Upper lobe of right lung (tissue), 1 donor: ENCODE measurements around the gene ZC3HAV1L. TPM values are rescaled to one million over a fixed set of nuclear protein-coding genes. Genes with fewer than 3 reads are reported as not detected.
"Not testable (repeated sequence)": the region's sequence is repeated elsewhere in the genome, so short reads cannot be mapped to it uniquely, and the experiment has no call there.

Experiments
- ATAC-seq: fragments of 200-7000 bp; cut with Tn5 transposase; one replicate; pipeline ENCODE4 v1.9.1; 2020; ENCODE audit warnings: mild to moderate bottlenecking, moderate library complexity
- DNase-seq: peaks from one replicate; pipeline ENCODE4 v3.0.0-alpha.2; 2020
- H3K27ac ChIP-seq: fragments of 200-600 bp; one replicate; pipeline ENCODE4 v1.8.0; 2022
- H3K27me3 ChIP-seq: fragments of 200-600 bp; one replicate; pipeline ENCODE4 v1.8.0; 2022; ENCODE audit warnings: mild to moderate bottlenecking
- H3K36me3 ChIP-seq: fragments of 200-600 bp; one replicate; pipeline ENCODE4 v1.8.0; 2022
- H3K4me1 ChIP-seq: fragments of 200-600 bp; one replicate; pipeline ENCODE4 v1.8.0; 2022
- H3K4me3 ChIP-seq: fragments of 200-600 bp; one replicate; pipeline ENCODE4 v1.8.0; 2022; ENCODE audit warnings: mild to moderate bottlenecking
- H3K9me3 ChIP-seq: fragments of 200-600 bp; one replicate; pipeline ENCODE4 v1.8.0; 2022
- CTCF ChIP-seq: fragments of 200-600 bp; IDR thresholded peaks from one replicate; pipeline ENCODE4 v1.8.0; 2022; ENCODE audit warnings: antibody characterized with exemption
- intact Hi-C: fragments of 100-400 bp; cut with DNase I; formaldehyde crosslinking; loops from one replicate; pipeline ENCODE4 v1.11.0; 2022
- total RNA-seq: library from RNA; stranded (reverse); fragmentation: NEBNext Ultra II Directional; extraction: Animal tissue kit (Norgen Biotek cat#: 25700); gene quantifications from one replicate; pipeline ENCODE4 v1.2.1, GENCODE V29; 2021
- donor health status: DM: no; HTN: yes; CAD: no; lungs with severe emphysema.

ZC3HAV1L gene
- total RNA-seq, 1 donor from 2014 or later = 6.4 TPM

GRCh38 chr7:139060695-139061237 is 24.9 kb upstream of the ZC3HAV1L start:
- no peak for ATAC-seq
- H3K27me3 ChIP-seq = no peaks in the 10 kb centered on the region
- no peak for TF ChIP-seq CTCF
- H3K4me1 ChIP-seq = no peaks in the 10 kb centered on the region
- no peak overlapping the region for H3K4me3 ChIP-seq
- intact Hi-C loops = no loop called here
- no peak for DNase-seq
- H3K36me3 ChIP-seq = peaks cover 89% of the 10 kb centered on the region
- H3K27ac ChIP-seq = no peak overlapping the region
- H3K9me3 ChIP-seq = no peaks in the 10 kb centered on the region

- Histone ChIP-seq H3K9me3 (no peaks in the 10 kb centered on the region), H3K36me3 (peaks cover 89% of the 10 kb centered on the region), H3K4me1 (no peaks in the 10 kb centered on the region), H3K27ac (no peak overlapping the region), H3K27me3 (no peaks in the 10 kb centered on the region), H3K4me3 (no peak overlapping the region)
- no peak for TF ChIP-seq CTCF
- intact Hi-C loops = no loop called here
- DNase-seq (no peak), ATAC-seq (no peak)
These were observed 24.1 kb upstream of the ZC3HAV1L start for GRCh38 chr7:139059905-139060304.

GRCh38 chr7:139058943-139059342 is 23.1 kb upstream of the ZC3HAV1L start:
- TF ChIP-seq CTCF = no peak
- intact Hi-C loops = no loop called here
- peaks cover 89% of the 10 kb centered on the region for H3K36me3 ChIP-seq
- ATAC-seq = no peak
- no peak overlapping the region for H3K4me3 ChIP-seq
- no peaks in the 10 kb centered on the region for H3K4me1 ChIP-seq
- no peak overlapping the region for H3K27ac ChIP-seq
- H3K27me3 ChIP-seq = no peaks in the 10 kb centered on the region
- H3K9me3 ChIP-seq = no peaks in the 10 kb centered on the region
- DNase-seq = no peak

GRCh38 chr7:139055674-139056073 is 19.8 kb upstream of the ZC3HAV1L start:
- Histone ChIP-seq H3K4me1 (no peaks in the 10 kb centered on the region), H3K9me3 (no peaks in the 10 kb centered on the region), H3K27ac (no peak overlapping the region), H3K4me3 (no peak overlapping the region), H3K27me3 (no peaks in the 10 kb centered on the region), H3K36me3 (peaks cover 89% of the 10 kb centered on the region)
- intact Hi-C loops = no loop called here
- no peak for TF ChIP-seq CTCF
- DNase-seq = no peak
- ATAC-seq = no peak

- H3K27ac ChIP-seq, H3K4me3 ChIP-seq, H3K27me3 ChIP-seq, ATAC-seq, DNase-seq, intact Hi-C loops, H3K4me1 ChIP-seq, H3K9me3 ChIP-seq: not testable (repeated sequence)
- H3K36me3 ChIP-seq = peaks cover 89% of the 10 kb centered on the region
These were observed 18.8 kb upstream of the ZC3HAV1L start for GRCh38 chr7:139054656-139055055.

- Histone ChIP-seq H3K4me3 (no peak overlapping the region), H3K27me3 (no peaks in the 10 kb centered on the region), H3K27ac (no peak overlapping the region), H3K36me3 (peaks cover 89% of the 10 kb centered on the region), H3K4me1 (no peaks in the 10 kb centered on the region), H3K9me3 (no peaks in the 10 kb centered on the region)
- DNase-seq = no peak
- no peak for ATAC-seq
- intact Hi-C loops = no loop called here
- no peak for TF ChIP-seq CTCF
These were observed 18.3 kb upstream of the ZC3HAV1L start for GRCh38 chr7:139054101-139054500.
